SK-N-SH treated with all-trans-retinoic acid at 6 μM for 48 hours (cell line): Measurements from ENCODE around the gene C16orf95.

ENCODE experiments used
- BACH2 ChIP-seq: fragments of 250-450 bp; sonication (Bioruptor Pico); IDR thresholded peaks from 2 replicates; pipeline ENCODE4 v1.9.0; 2021; ENCODE audit warnings: mild to moderate bottlenecking, borderline replicate concordance
- ESRRG ChIP-seq: fragments of 250-450 bp; sonication (Bioruptor Pico); IDR thresholded peaks from 2 replicates; pipeline ENCODE4 v1.6.1; 2021; ENCODE audit warnings: mild to moderate bottlenecking
- GLIS3 ChIP-seq: fragments of 250-450 bp; sonication (Bioruptor Pico); IDR thresholded peaks from 2 replicates; pipeline ENCODE4 v1.5.0; 2020; ENCODE audit warnings: mild to moderate bottlenecking, moderate library complexity
- PPARA ChIP-seq: fragments of 250-450 bp; sonication (Bioruptor Pico); IDR thresholded peaks from 2 replicates; pipeline ENCODE4 v1.5.0; 2020; ENCODE audit warnings: mild to moderate bottlenecking, borderline replicate concordance
- RARB ChIP-seq: fragments of 250-450 bp; sonication (Bioruptor Pico); IDR thresholded peaks from 2 replicates; pipeline ENCODE4 v1.8.0; 2021; ENCODE audit warnings: mild to moderate bottlenecking, moderate library complexity
- TCF4 ChIP-seq: fragments of 250-450 bp; sonication (Bioruptor Pico); IDR thresholded peaks from 2 replicates; pipeline ENCODE4 v1.8.0; 2021; ENCODE audit warnings: mild to moderate bottlenecking, moderate library complexity, borderline replicate concordance
- TOX ChIP-seq: fragments of 250-450 bp; sonication (Bioruptor Pico); IDR thresholded peaks from 2 replicates; pipeline ENCODE4 v1.8.0; 2021; ENCODE audit warnings: mild to moderate bottlenecking, moderate library complexity, borderline replicate concordance
- ZFP3 ChIP-seq: fragments of 250-450 bp; sonication (Bioruptor Pico); IDR thresholded peaks from 2 replicates; pipeline ENCODE4 v1.5.0; 2020; ENCODE audit warnings: mild to moderate bottlenecking, moderate library complexity
- ZNF565 ChIP-seq: fragments of 450-650 bp; formaldehyde crosslinking; conservative IDR thresholded peaks from 2 replicates; pipeline ENCODE4 v1.5.0; 2020; ENCODE audit warnings: low read depth, mild to moderate bottlenecking, moderate library complexity
- ZNF8 ChIP-seq: fragments of 450-650 bp; formaldehyde crosslinking; IDR thresholded peaks from 2 replicates; pipeline ENCODE4 v1.5.0; 2020; ENCODE audit warnings: mild to moderate bottlenecking, moderate library complexity

DNA sequence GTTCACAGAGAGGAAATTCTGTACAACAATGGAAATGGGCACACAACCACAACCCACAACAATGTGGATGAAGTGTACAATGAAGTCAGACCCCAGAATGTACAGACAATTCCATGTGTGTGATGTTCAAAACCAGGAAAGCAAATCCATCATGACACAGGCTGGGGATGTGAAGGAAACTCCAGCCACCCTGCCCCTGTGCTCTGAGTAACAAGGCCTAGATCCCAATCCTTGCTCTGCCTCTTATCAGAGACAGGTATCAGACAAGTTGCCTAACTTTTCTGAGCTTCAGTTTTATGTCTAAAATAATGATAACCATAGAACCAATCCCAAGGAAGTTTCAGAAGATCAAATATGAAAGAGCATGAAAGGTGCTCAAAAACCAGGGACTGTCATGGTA, 1.8 kb upstream of the C16orf95 start:
- TF ChIP-seq ZFP3 (CRISPR knock-in tag) (no peak), GLIS3 (CRISPR knock-in tag) (no peak), ESRRG (CRISPR knock-in tag) (no peak), RARB (CRISPR knock-in tag) (no peak), TOX (CRISPR knock-in tag) (no peak), BACH2 (CRISPR knock-in tag) (no peak), TCF4 (CRISPR knock-in tag) (no peak), ZNF8 (CRISPR knock-in tag) (no peak), ZNF565 (CRISPR knock-in tag) (no peak), PPARA (no peak)
